NCI-H69 (cell line): ENCODE data around the gene COX10.
"Not testable (repeated sequence)": the region's sequence is repeated elsewhere in the genome, so short reads cannot be mapped to it uniquely, and the experiment has no call there.

Source experiments
- DNase-seq: peaks from one replicate; lab custom pipeline; 2025; lab: John Stamatoyannopoulos, UW

The COX10 gene

GRCh38 chr17:14177801-14178200 lies 108.5 kb downstream of the COX10 start:
- DNase-seq = not testable (repeated sequence)

- not testable (repeated sequence) for DNase-seq
These were observed 110.6 kb downstream of the COX10 start for GRCh38 chr17:14179951-14180350.

GRCh38 chr17:14182084-14182483 lies 112.8 kb downstream of the COX10 start:
- DNase-seq = not testable (repeated sequence)

- DNase-seq = not testable (repeated sequence)
These were observed 115.2 kb downstream of the COX10 start for GRCh38 chr17:14184536-14184935.

GRCh38 chr17:14186443-14186842 lies 117.1 kb downstream of the COX10 start:
- not testable (repeated sequence) for DNase-seq

GRCh38 chr17:14190774-14191173 lies 121.5 kb downstream of the COX10 start:
- DNase-seq = not testable (repeated sequence)

GRCh38 chr17:14191469-14191868 lies 122.2 kb downstream of the COX10 start:
- not testable (repeated sequence) for DNase-seq

GRCh38 chr17:14192039-14192438 lies 122.7 kb downstream of the COX10 start:
- DNase-seq = not testable (repeated sequence)

GRCh38 chr17:14192636-14193344 lies 123.5 kb downstream of the COX10 start:
- not testable (repeated sequence) for DNase-seq

- no peak for DNase-seq
These were observed 127.2 kb downstream of the COX10 start for GRCh38 chr17:14196377-14196997.

- no peak for DNase-seq
These were observed 127.8 kb downstream of the COX10 start for GRCh38 chr17:14197057-14197456.

- DNase-seq = no peak
These were observed 128.3 kb downstream of the COX10 start for GRCh38 chr17:14197586-14197985.

GRCh38 chr17:14198013-14198412 lies 128.7 kb downstream of the COX10 start:
- DNase-seq = no peak

- DNase-seq = no peak
These were observed 129.3 kb downstream of the COX10 start for GRCh38 chr17:14198575-14198974.

- DNase-seq = no peak
These were observed 130.3 kb downstream of the COX10 start for GRCh38 chr17:14199601-14200000.

- DNase-seq = no peak
These were observed 131.1 kb downstream of the COX10 start for GRCh38 chr17:14200354-14200753.

- DNase-seq = no peak
These were observed 132.0 kb downstream of the COX10 start for GRCh38 chr17:14201021-14201987.

GRCh38 chr17:14201988-14202380 lies 132.7 kb downstream of the COX10 start:
- DNase-seq = no peak

- no peak for DNase-seq
These were observed 133.3 kb downstream of the COX10 start for GRCh38 chr17:14202388-14203166.

- DNase-seq = no peak
These were observed 134.1 kb downstream of the COX10 start for GRCh38 chr17:14203388-14203787.

GRCh38 chr17:14204084-14204483 lies 134.8 kb downstream of the COX10 start:
- DNase-seq = no peak

GRCh38 chr17:14204546-14204945 lies 135.2 kb downstream of the COX10 start:
- no peak for DNase-seq
